ENCODE results near the gene VPS4B. TPM values are rescaled to one million over a fixed set of nuclear protein-coding genes. Genes with fewer than 3 reads are reported as not detected.

Gene VPS4B
- total and polyA plus RNA-seq, 2 of the 8 experiments (the other 6 are each of a cell fraction or from before 2014, with no cell fraction given): 7.2 to 45.3 TPM

GRCh38 chr18:63427558-63427957 lies 5.3 kb upstream of the VPS4B start:
- no peak for FAIRE-seq
- POLR2A ChIA-PET (ENCODE audit: partially characterized antibody): interaction anchor here (1.3 kb wide), 1 partner anchor 9 kb away, joined by 4 read pairs; no protein-coding TSS in a partner anchor
- H2AFZ ChIP-seq (ENCODE audit: low read length): no peak overlapping the region
- TF ChIP-seq CEBPB (IDR thresholded peaks at IDR 0.05; ENCODE audit: low read depth, low read length) (no peak), TAF1 (IDR thresholded peaks at IDR 0.05; ENCODE audit: low read depth, low read length) (no peak), SAP30 (IDR thresholded peaks at IDR 0.05; ENCODE audit: insufficient read depth, insufficient replicate concordance, low read length) (no peak), RAD21 (IDR thresholded peaks at IDR 0.05 in 1 of 2, conservative IDR thresholded peaks at IDR 0.05 in 1 of 2; ENCODE audit: low read depth in 2 of 2, low read length in 2 of 2) (no peak), RFX5 (IDR thresholded peaks at IDR 0.05; ENCODE audit: borderline replicate concordance, low read depth, low read length) (no peak), RXRA (IDR thresholded peaks at IDR 0.05; ENCODE audit: insufficient read depth, low read depth, low read length) (no peak), NANOG (IDR thresholded peaks at IDR 0.05; ENCODE audit: insufficient read depth, low read depth, low read length, poor library complexity, severe bottlenecking) (no peak), CBX8 (IDR thresholded peaks at IDR 0.05; ENCODE audit: borderline replicate concordance, low read depth, low read length) (no peak), BCL11A (IDR thresholded peaks at IDR 0.05; ENCODE audit: low read depth in 2 of 2, low read length in 2 of 2) (no peak), TEAD4 (IDR thresholded peaks at IDR 0.05; ENCODE audit: low read depth, low read length) (no peak), SUZ12 (IDR thresholded peaks at IDR 0.05; ENCODE audit: low read length) (no peak), POU5F1 (IDR thresholded peaks at IDR 0.05; ENCODE audit: low read depth, low read length) (no peak), KDM5A (IDR thresholded peaks at IDR 0.05; ENCODE audit: low read length) (no peak), GABPA (IDR thresholded peaks at IDR 0.05; ENCODE audit: borderline replicate concordance, insufficient read depth, low read length) (no peak)

More at GRCh38 chr18:63427558-63427957, 5.3 kb upstream of the VPS4B start:
- Histone ChIP-seq H2BK5ac (ENCODE audit: low read depth, low read length) (no peak overlapping the region), H3K56ac (replicated peaks; ENCODE audit: insufficient read length, low read depth, low read length) (no peak overlapping the region), H2BK120ac (replicated peaks; ENCODE audit: low read depth, low read length) (no peak overlapping the region), H2BK20ac (ENCODE audit: low read length) (no peak overlapping the region), H3K14ac (ENCODE audit: insufficient read length) (no peak overlapping the region), H3K4me3 (ENCODE audit: extremely low read depth in 1 of 4, insufficient read depth in 2 of 4, low read depth in 3 of 4, low read length in 4 of 4) (no peak overlapping the region), H3K23ac (ENCODE audit: insufficient read length) (no peak overlapping the region), H3K23me2 (ENCODE audit: low read depth, low read length) (peaks cover 3% of the 10 kb centered on the region), H3K9ac (replicated peaks in 1 of 4; ENCODE audit: extremely low read depth in 1 of 4, low read depth in 3 of 4, low read length in 3 of 4) (0 out of 7 replicates have a peak overlapping the region, but pooled peaks of 1 of the 4 experiments have one; percentile 10), H4K5ac (ENCODE audit: insufficient read length, low read depth, low read length) (no peak overlapping the region), H2BK15ac (ENCODE audit: low read length) (no peak overlapping the region), H3K4me2 (ENCODE audit: insufficient read depth in 1 of 2, low read depth in 2 of 2, low read length in 2 of 2) (no peak overlapping the region), H2AK5ac (ENCODE audit: low read depth, low read length) (no peak overlapping the region), H3K79me2 (ENCODE audit: control insufficient read depth in 1 of 2, insufficient read depth in 2 of 2, low read length in 2 of 2) (no peaks in the 10 kb centered on the region), H3K9me3 (ENCODE audit: insufficient read depth in 2 of 2, low read depth in 1 of 2, low read length in 1 of 2) (no peaks in the 10 kb centered on the region), H4K20me1 (replicated peaks in 1 of 2; ENCODE audit: control insufficient read depth in 1 of 2, insufficient read depth in 2 of 2, low read length in 2 of 2) (no peaks in the 10 kb centered on the region), H3K36me3 (ENCODE audit: control insufficient read depth in 2 of 4, insufficient read depth in 4 of 4, low read length in 3 of 4) (no peaks in the 10 kb centered on the region), H3K18ac (ENCODE audit: extremely low read depth, low read length) (no peak overlapping the region), H4K8ac (ENCODE audit: extremely low read depth, insufficient read depth, low read length) (no peak overlapping the region), H3K79me1 (ENCODE audit: low read depth, low read length) (no peaks in the 10 kb centered on the region), H3K4ac (replicated peaks; ENCODE audit: insufficient read length, low read depth, low read length) (no peak overlapping the region), H3K4me1 (replicated peaks in 1 of 4; ENCODE audit: control insufficient read depth in 3 of 4, insufficient read depth in 4 of 4, low read length in 3 of 4) (no peaks in the 10 kb centered on the region), H3K27ac (ENCODE audit: low read depth, low read length) (no peak overlapping the region; the same call in 1 of the 2 replicates), H3K27me3 (replicated peaks in 1 of 4; ENCODE audit: control insufficient read depth in 3 of 4, extremely low read depth in 1 of 4, insufficient read depth in 3 of 4, low read length in 3 of 4) (no peaks in the 10 kb centered on the region), H2BK12ac (ENCODE audit: low read depth, low read length) (no peak overlapping the region), H4K91ac (replicated peaks; ENCODE audit: insufficient read length, low read length) (no peak overlapping the region)
- DNase-seq (ENCODE audit: low read depth in 1 of 2, low spot score in 2 of 2): peak in 1 of 2 experiments; percentile 15
- CTCF ChIA-PET (ENCODE audit: partially characterized antibody): interaction anchor here (0.6 to 2.3 kb wide), 9 partner anchors 12 to 870 kb away, joined by 3 to 12 read pairs (median 4); no protein-coding TSS in a partner anchor
- 91% methylated on average over 4 of the region's 4 CpGs; no CpG with 5 or more reads in 1 of the 2 experiments for WGBS, 2 experiments (ENCODE audit: extremely low coverage in 1 of 2, insufficient coverage in 1 of 2, insufficient read length in 1 of 2, insufficient replicate concordance in 2 of 2, low coverage in 1 of 2, low lambda C conversion rate in 2 of 2, missing lambda C conversion rate in 1 of 2)

Measured in H1 (cell line).